Glutamatergic neuron (in vitro differentiated cells): ENCODE measurements around the gene FKBP1A. TPM values are rescaled to one million over a fixed set of nuclear protein-coding genes. Genes with fewer than 3 reads are reported as not detected.
A peak's percentile ranks its signal among the peaks of the same experiment; 100 is the strongest.

ENCODE experiments used
- DNase-seq: peaks from one replicate; pipeline ENCODE4 v3.0.0; 2022
- H3K27ac Mint-ChIP-seq: one replicate; pipeline ENCODE4 v1.8.0; 2020; ENCODE audit warnings: mild to moderate bottlenecking, mixed read lengths, inconsistent platforms; ENCODE audit not compliant: unreplicated experiment
- H3K27me3 Mint-ChIP-seq: one replicate; pipeline ENCODE4 v1.8.0; 2020; ENCODE audit warnings: mild to moderate bottlenecking, moderate library complexity, mixed read lengths, inconsistent platforms; ENCODE audit not compliant: unreplicated experiment
- H3K36me3 Mint-ChIP-seq: one replicate; pipeline ENCODE4 v1.8.0; 2020; ENCODE audit warnings: mild to moderate bottlenecking, mixed read lengths, inconsistent platforms; ENCODE audit not compliant: unreplicated experiment
- H3K4me1 Mint-ChIP-seq: one replicate; pipeline ENCODE4 v1.8.0; 2020; ENCODE audit warnings: mild to moderate bottlenecking, low read depth, mixed read lengths, inconsistent platforms; ENCODE audit not compliant: unreplicated experiment
- H3K4me3 Mint-ChIP-seq: one replicate; pipeline ENCODE4 v1.8.0; 2020; ENCODE audit warnings: mild to moderate bottlenecking, mixed read lengths, inconsistent platforms; ENCODE audit not compliant: unreplicated experiment
- H3K9me3 Mint-ChIP-seq: one replicate; pipeline ENCODE4 v1.8.0; 2020; ENCODE audit warnings: mild to moderate bottlenecking, moderate library complexity, mixed read lengths, inconsistent platforms; ENCODE audit not compliant: unreplicated experiment
- total RNA-seq: library from RNA; stranded (reverse); fragmentation: NEBNext Ultra II Directional; extraction: Animal tissue kit (Norgen Biotek cat#: 25700); gene quantifications from one replicate; pipeline ENCODE4 v1.2.1, GENCODE V29; 2021; ENCODE audit not compliant: unreplicated experiment
- TF ChIP-seq, protein P1 (sequence below): fragments of 200-600 bp; sonication (generic); IDR thresholded peaks from one replicate; pipeline ENCODE4 v1.5.0; 2021; ENCODE audit not compliant: partially characterized antibody, unreplicated experiment

Gene FKBP1A
- total RNA-seq, 1 donor from 2014 or later, result 350 TPM

DNA sequence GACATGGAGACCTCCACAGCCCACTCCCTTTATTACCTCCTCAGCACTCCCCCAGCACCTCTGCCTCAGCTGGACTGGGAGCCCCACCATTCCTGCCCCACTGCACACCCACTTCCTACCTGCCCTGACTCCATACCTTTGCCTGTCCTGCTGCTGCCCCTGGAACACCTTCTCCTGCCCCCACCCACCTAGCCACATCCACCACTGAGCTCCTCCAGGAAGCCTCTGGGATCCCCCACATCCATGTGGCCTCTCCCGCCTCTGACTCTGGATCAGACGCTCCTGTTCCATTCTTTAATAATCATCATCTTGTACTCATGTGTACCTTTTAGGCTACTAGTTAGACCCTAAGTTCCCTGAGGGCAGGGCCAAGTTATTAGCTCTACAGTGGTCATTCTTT, 61.8 kb downstream of the FKBP1A start:
- peaks cover 6% of the 10 kb centered on the region for H3K27me3 Mint-ChIP-seq
- DNase-seq, result no peak
- peaks cover 3% of the 10 kb centered on the region for H3K9me3 Mint-ChIP-seq
- H3K4me1 Mint-ChIP-seq, result peaks cover 25% of the 10 kb centered on the region
- no peak overlapping the region for H3K27ac Mint-ChIP-seq
- H3K36me3 Mint-ChIP-seq, result no peaks in the 10 kb centered on the region
- no peak overlapping the region for H3K4me3 Mint-ChIP-seq
- TF ChIP-seq, protein P1, sequence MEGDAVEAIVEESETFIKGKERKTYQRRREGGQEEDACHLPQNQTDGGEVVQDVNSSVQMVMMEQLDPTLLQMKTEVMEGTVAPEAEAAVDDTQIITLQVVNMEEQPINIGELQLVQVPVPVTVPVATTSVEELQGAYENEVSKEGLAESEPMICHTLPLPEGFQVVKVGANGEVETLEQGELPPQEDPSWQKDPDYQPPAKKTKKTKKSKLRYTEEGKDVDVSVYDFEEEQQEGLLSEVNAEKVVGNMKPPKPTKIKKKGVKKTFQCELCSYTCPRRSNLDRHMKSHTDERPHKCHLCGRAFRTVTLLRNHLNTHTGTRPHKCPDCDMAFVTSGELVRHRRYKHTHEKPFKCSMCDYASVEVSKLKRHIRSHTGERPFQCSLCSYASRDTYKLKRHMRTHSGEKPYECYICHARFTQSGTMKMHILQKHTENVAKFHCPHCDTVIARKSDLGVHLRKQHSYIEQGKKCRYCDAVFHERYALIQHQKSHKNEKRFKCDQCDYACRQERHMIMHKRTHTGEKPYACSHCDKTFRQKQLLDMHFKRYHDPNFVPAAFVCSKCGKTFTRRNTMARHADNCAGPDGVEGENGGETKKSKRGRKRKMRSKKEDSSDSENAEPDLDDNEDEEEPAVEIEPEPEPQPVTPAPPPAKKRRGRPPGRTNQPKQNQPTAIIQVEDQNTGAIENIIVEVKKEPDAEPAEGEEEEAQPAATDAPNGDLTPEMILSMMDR, result no peak

DNA sequence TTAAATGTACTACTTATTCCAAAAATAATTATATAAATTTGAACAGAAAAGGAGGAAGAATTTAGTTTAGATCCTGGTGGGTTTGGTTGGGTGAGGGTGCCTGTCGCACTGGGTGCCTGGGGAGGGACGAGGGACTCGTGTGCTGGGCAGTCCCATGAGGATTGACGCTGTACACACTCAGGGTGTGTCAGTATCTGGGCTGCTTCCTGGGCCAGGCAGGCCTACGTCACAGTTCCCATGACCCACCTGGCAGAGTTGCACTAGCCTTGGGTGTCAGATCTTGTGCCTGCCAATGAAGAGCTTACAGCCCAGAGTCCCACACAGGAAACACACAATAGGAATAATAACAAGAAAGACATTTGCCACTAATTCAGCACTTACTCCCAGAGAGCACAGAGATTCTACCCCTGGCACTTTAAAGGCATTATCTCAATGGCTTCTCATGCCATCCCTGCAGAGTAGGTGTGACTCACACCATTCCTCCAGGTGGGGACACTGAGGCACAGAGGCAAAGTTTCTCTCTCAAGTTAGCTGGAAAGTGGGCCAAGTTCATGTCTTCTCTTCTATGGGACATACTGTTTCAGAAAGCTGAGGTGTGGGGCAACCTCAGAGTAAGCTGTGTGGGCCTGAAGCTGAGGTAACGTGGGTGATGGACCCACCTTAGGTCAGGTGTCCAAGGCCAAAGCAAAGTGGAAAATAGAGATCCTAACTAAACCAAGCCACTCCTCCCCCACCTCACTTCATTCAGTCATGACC, 62.6 kb downstream of the FKBP1A start:
- TF ChIP-seq, protein P1, result no peak
- DNase-seq, result no peak
- Mint-ChIP-seq H3K4me1 (peaks cover 25% of the 10 kb centered on the region), H3K27ac (peak overlapping the region; percentile 62), H3K36me3 (no peaks in the 10 kb centered on the region), H3K4me3 (peak overlapping the region; percentile 63), H3K9me3 (peaks cover 3% of the 10 kb centered on the region), H3K27me3 (peaks cover 6% of the 10 kb centered on the region)

DNA sequence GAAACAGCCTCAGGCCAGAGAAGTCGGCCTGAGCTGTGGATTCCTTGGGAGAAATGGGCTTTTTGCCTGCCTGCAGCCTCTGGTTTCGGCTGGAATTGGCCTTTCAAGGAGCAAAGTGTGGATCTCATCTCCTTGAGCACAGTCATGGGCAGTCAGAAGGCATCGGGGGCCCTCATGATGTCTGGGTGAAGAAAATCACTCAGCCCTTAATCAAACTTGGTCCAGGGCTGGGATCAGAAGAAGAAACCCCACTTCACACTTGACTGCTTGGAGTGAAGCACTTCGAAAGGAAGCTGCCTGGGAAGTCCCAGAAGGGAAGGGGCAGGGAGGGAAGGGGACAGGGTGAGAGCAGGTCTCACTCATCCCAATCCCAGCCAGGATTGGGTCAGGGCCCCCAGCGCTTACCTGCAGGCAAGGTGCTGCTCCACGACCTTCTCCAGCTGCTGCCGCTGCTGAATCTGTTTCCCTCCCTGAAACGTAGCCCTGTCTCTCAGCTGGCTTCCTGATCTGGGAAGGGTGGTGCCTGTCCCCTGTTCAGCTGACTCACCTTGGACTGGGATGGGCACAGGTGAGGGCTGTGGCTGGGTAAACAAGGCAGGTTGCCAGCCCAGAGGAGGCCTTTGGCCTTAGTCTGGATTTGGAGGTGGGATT, 64.0 kb downstream of the FKBP1A start, which contains the start of gene SDCBP2:
SDCBP2 (minus strand) TSS at position 460 of the 651 bp plus-strand sequence. CDS start 8,723 bp downstream, outside the sequence.
- Mint-ChIP-seq H3K36me3 (no peaks in the 10 kb centered on the region), H3K27ac (peak within 1 kb of the TSS; percentile 20), H3K4me3 (peak within 1 kb of the TSS; percentile 44), H3K9me3 (peaks cover 5% of the 10 kb centered on the region), H3K27me3 (peaks cover 6% of the 10 kb centered on the region), H3K4me1 (peaks cover 26% of the 10 kb centered on the region)
- DNase-seq, result no peak
- TF ChIP-seq, protein P1, result no peak

DNA sequence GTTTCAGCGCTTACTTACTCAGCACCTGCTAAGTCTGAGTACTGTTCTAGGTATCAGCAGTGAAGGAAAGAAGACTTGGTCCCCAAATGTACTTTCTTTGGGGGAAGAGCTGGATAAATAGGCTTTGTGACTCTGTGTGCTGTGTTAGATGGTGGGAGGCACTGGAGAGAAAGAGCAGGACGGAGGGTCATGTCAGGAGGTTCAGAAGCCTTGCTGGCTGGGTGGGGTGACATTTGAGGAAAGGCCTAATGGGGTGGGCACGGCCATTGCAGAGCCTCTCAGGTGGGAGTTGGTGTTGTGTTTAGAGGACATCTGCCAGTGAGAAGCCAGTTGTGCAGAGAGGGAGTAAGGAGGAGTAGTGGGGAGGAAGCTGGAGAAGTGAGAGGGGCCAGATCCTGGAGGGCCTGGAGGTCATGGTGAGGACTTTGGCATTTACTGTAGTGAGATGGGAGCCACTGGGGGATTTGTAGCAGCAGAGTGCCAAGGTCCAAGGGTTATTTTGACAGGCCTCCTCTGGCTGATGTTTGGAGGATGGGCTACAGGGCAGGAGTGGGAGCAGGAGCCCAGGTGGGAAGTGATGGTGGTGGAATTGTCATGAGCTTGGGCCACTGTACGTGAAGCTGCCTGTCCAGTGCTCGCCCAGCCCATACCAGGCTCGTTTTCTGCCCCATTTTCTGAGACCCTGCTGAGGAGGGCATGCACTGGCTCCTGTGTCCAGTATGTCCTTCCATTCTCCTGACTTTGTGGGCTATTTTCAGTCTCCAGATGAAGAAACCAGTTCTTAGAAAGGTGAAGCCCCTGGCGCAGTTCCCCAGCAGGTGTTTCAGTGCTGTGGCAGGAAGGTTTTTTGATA, 64.8 kb downstream of the FKBP1A start:
- DNase-seq, result no peak
- Mint-ChIP-seq H3K27ac (peak overlapping the region; percentile 39), H3K36me3 (no peaks in the 10 kb centered on the region), H3K27me3 (peaks cover 6% of the 10 kb centered on the region), H3K9me3 (peaks cover 5% of the 10 kb centered on the region), H3K4me3 (peak overlapping the region; percentile 21), H3K4me1 (peaks cover 24% of the 10 kb centered on the region)
- TF ChIP-seq, protein P1, result no peak
